IPS-15b (cell line): ENCODE data around the gene KRT10.
A peak's percentile ranks its signal among the peaks of the same experiment; 100 is the strongest.

ENCODE experiments used
- H3K27me3 ChIP-seq: one replicate; pipeline ENCODE4 v1.6.1; 2013; ENCODE audit warnings: low read length; ENCODE audit not compliant: control insufficient read depth, insufficient read depth
- H3K36me3 ChIP-seq: one replicate; pipeline ENCODE4 v1.6.1; 2013; ENCODE audit warnings: low read length; ENCODE audit not compliant: control insufficient read depth, insufficient read depth
- H3K4me1 ChIP-seq: one replicate; pipeline ENCODE4 v1.6.1; 2013; ENCODE audit warnings: mild to moderate bottlenecking, low read length; ENCODE audit not compliant: control insufficient read depth, insufficient read depth
- H3K4me3 ChIP-seq: one replicate; pipeline ENCODE4 v1.5.1; 2013; ENCODE audit warnings: low read depth, low read length
- H3K9ac ChIP-seq: one replicate; pipeline ENCODE4 v1.6.1; 2013; ENCODE audit warnings: low read depth, mild to moderate bottlenecking, low read length
- H3K9me3 ChIP-seq: one replicate; pipeline ENCODE4 v1.6.1; 2013; ENCODE audit warnings: mild to moderate bottlenecking, low read length; ENCODE audit not compliant: control insufficient read depth, insufficient read depth

Gene KRT10

GRCh38 chr17:40799859-40800258, 22.6 kb downstream of the KRT10 start, which contains the start of gene KRT28:
TSS of gene KRT28 (minus strand) at chr17:40799959. CDS start at chr17:40799893, 66 bp downstream.
- peaks cover 2% of the 10 kb centered on the region for H3K4me1 ChIP-seq
- H3K4me3 ChIP-seq: no peak within 1 kb of the TSS
- H3K36me3 ChIP-seq: no peaks in the 10 kb centered on the region
- H3K27me3 ChIP-seq: no peaks in the 10 kb centered on the region
- no peak within 1 kb of the TSS for H3K9ac ChIP-seq
- H3K9me3 ChIP-seq: no peaks in the 10 kb centered on the region

GRCh38 chr17:40796846-40797245, 25.6 kb downstream of the KRT10 start:
- H3K9ac ChIP-seq: no peak overlapping the region
- H3K4me1 ChIP-seq: no peaks in the 10 kb centered on the region
- H3K4me3 ChIP-seq: no peak overlapping the region
- no peaks in the 10 kb centered on the region for H3K36me3 ChIP-seq
- no peaks in the 10 kb centered on the region for H3K9me3 ChIP-seq
- H3K27me3 ChIP-seq: no peaks in the 10 kb centered on the region

GRCh38 chr17:40795019-40795667, 27.3 kb downstream of the KRT10 start:
- no peak overlapping the region for H3K4me3 ChIP-seq
- H3K27me3 ChIP-seq: no peaks in the 10 kb centered on the region
- H3K4me1 ChIP-seq: no peaks in the 10 kb centered on the region
- H3K36me3 ChIP-seq: no peaks in the 10 kb centered on the region
- no peaks in the 10 kb centered on the region for H3K9me3 ChIP-seq
- no peak overlapping the region for H3K9ac ChIP-seq

GRCh38 chr17:40794466-40794865, 27.9 kb downstream of the KRT10 start:
- H3K9me3 ChIP-seq: no peaks in the 10 kb centered on the region
- no peak overlapping the region for H3K9ac ChIP-seq
- H3K4me3 ChIP-seq: no peak overlapping the region
- no peaks in the 10 kb centered on the region for H3K27me3 ChIP-seq
- no peaks in the 10 kb centered on the region for H3K4me1 ChIP-seq
- no peaks in the 10 kb centered on the region for H3K36me3 ChIP-seq

GRCh38 chr17:40793832-40794231, 28.6 kb downstream of the KRT10 start:
- Histone ChIP-seq H3K9ac (no peak overlapping the region), H3K36me3 (no peaks in the 10 kb centered on the region), H3K4me3 (no peak overlapping the region), H3K27me3 (no peaks in the 10 kb centered on the region), H3K9me3 (no peaks in the 10 kb centered on the region), H3K4me1 (no peaks in the 10 kb centered on the region)

GRCh38 chr17:40791787-40792436, 30.5 kb downstream of the KRT10 start:
- no peaks in the 10 kb centered on the region for H3K9me3 ChIP-seq
- no peak overlapping the region for H3K9ac ChIP-seq
- H3K4me1 ChIP-seq: no peaks in the 10 kb centered on the region
- H3K27me3 ChIP-seq: no peaks in the 10 kb centered on the region
- H3K4me3 ChIP-seq: no peak overlapping the region
- no peaks in the 10 kb centered on the region for H3K36me3 ChIP-seq

GRCh38 chr17:40791111-40791510, 31.3 kb downstream of the KRT10 start:
- Histone ChIP-seq H3K9me3 (no peaks in the 10 kb centered on the region), H3K4me1 (no peaks in the 10 kb centered on the region)

GRCh38 chr17:40782450-40782849, 40.0 kb downstream of the KRT10 start, which contains the start of gene KRT27:
TSS of gene KRT27 (minus strand) at chr17:40782550. CDS start at chr17:40782493, 57 bp downstream.
- Histone ChIP-seq H3K4me3 (no peak within 1 kb of the TSS), H3K36me3 (no peaks in the 10 kb centered on the region), H3K4me1 (no peaks in the 10 kb centered on the region), H3K9me3 (no peaks in the 10 kb centered on the region), H3K27me3 (peaks cover 24% of the 10 kb centered on the region), H3K9ac (no peak within 1 kb of the TSS)

More at GRCh38 chr17:40791111-40791510, 31.3 kb downstream of the KRT10 start:
- Histone ChIP-seq H3K27me3 (no peaks in the 10 kb centered on the region), H3K9ac (no peak overlapping the region), H3K4me3 (no peak overlapping the region), H3K36me3 (no peaks in the 10 kb centered on the region)

- Histone ChIP-seq H3K36me3 (no peaks in the 10 kb centered on the region), H3K4me1 (no peaks in the 10 kb centered on the region), H3K27me3 (peaks cover 24% of the 10 kb centered on the region), H3K9ac (no peak overlapping the region), H3K9me3 (no peaks in the 10 kb centered on the region), H3K4me3 (peak overlapping the region; percentile 15)
Measured at GRCh38 chr17:40779181-40779909, 43.1 kb downstream of the KRT10 start.

GRCh38 chr17:40778461-40778860, 44.0 kb downstream of the KRT10 start:
- H3K27me3 ChIP-seq: peaks cover 24% of the 10 kb centered on the region
- H3K9ac ChIP-seq: no peak overlapping the region
- no peaks in the 10 kb centered on the region for H3K4me1 ChIP-seq
- no peaks in the 10 kb centered on the region for H3K36me3 ChIP-seq
- no peaks in the 10 kb centered on the region for H3K9me3 ChIP-seq
- H3K4me3 ChIP-seq: no peak overlapping the region

GRCh38 chr17:40777971-40778370, 44.4 kb downstream of the KRT10 start:
- Histone ChIP-seq H3K36me3 (no peaks in the 10 kb centered on the region), H3K4me1 (no peaks in the 10 kb centered on the region), H3K9ac (no peak overlapping the region), H3K4me3 (no peak overlapping the region), H3K27me3 (peaks cover 24% of the 10 kb centered on the region), H3K9me3 (no peaks in the 10 kb centered on the region)
